Neural cell (in vitro differentiated cells): ENCODE data around the gene TCF12. TPM values are rescaled to one million over a fixed set of nuclear protein-coding genes. Genes with fewer than 3 reads are reported as not detected.

ENCODE experiments used
- H2AFZ ChIP-seq: fragments of 200-600, 300-800 bp; sonication (generic), shearing (Covaris generic); 2 replicates; pipeline ENCODE4 v1.6.0; 2014; ENCODE audit warnings: low read depth, mild to moderate bottlenecking, antibody characterized with exemption, low read length, moderate library complexity
- H3F3A ChIP-seq: fragments of 200-600 bp; shearing (Covaris generic); 2 replicates; pipeline ENCODE4 v1.6.1; 2016; ENCODE audit warnings: mild to moderate bottlenecking, moderate library complexity, mixed read lengths, antibody characterized with exemption, low read length; ENCODE audit not compliant: insufficient read depth, poor library complexity, severe bottlenecking
- H3K27ac ChIP-seq: fragments of 200-600, 300-800 bp; sonication (generic), shearing (Covaris generic); 2 replicates; pipeline ENCODE4 v1.5.1; 2014; ENCODE audit warnings: mild to moderate bottlenecking, low read length, moderate library complexity
- H3K27me3 ChIP-seq: fragments of 300-800, 200-600 bp; sonication (generic), shearing (Covaris generic); 2 replicates; pipeline ENCODE4 v1.6.0; 2014; ENCODE audit warnings: mild to moderate bottlenecking, low read depth, low read length, moderate library complexity; ENCODE audit not compliant: insufficient read depth
- H3K36me3 ChIP-seq: fragments of 300-800, 200-600 bp; sonication (generic), shearing (Covaris generic); 2 replicates; pipeline ENCODE4 v1.5.1; 2014; ENCODE audit warnings: mild to moderate bottlenecking, antibody characterized with exemption, low read length, moderate library complexity; ENCODE audit not compliant: insufficient read depth
- H3K4me2 ChIP-seq: fragments of 300-800, 200-600 bp; sonication (generic), shearing (Covaris generic); 2 replicates; pipeline ENCODE4 v1.6.0; 2014; ENCODE audit warnings: mild to moderate bottlenecking, low read length
- H3K4me3 ChIP-seq: fragments of 300-800, 200-600 bp; sonication (generic), shearing (Covaris generic); 2 replicates; pipeline ENCODE4 v1.5.1; 2014; ENCODE audit warnings: mild to moderate bottlenecking, low read length, moderate library complexity
- H3K79me2 ChIP-seq: fragments of 200-600 bp; shearing (Covaris generic); replicated peaks from 2 replicates; pipeline ENCODE4 v1.6.0; 2014; ENCODE audit warnings: mild to moderate bottlenecking, low read length, moderate library complexity; ENCODE audit not compliant: insufficient read depth
- H3K9ac ChIP-seq: fragments of 300-800, 200-600 bp; sonication (generic), shearing (Covaris generic); 2 replicates; pipeline ENCODE4 v1.6.1; 2016; ENCODE audit warnings: mild to moderate bottlenecking, low read length, mixed read lengths
- H3K9me2 ChIP-seq: fragments of 200-600 bp; shearing (Covaris generic); 2 replicates; pipeline ENCODE4 v1.6.1; 2016; ENCODE audit warnings: mild to moderate bottlenecking, low read length, mixed read lengths; ENCODE audit not compliant: insufficient read depth
- H3K9me3 ChIP-seq: fragments of 200-600, 300-800 bp; sonication (generic), shearing (Covaris generic); 2 replicates; pipeline ENCODE4 v1.6.1; 2016; ENCODE audit warnings: mild to moderate bottlenecking, mixed run types, low read length, moderate library complexity, mixed read lengths
- H4K20me1 ChIP-seq: fragments of 200-600 bp; shearing (Covaris generic); 2 replicates; pipeline ENCODE4 v1.6.1; 2016; ENCODE audit warnings: mild to moderate bottlenecking, mixed run types; ENCODE audit not compliant: insufficient read depth
- CTCF ChIP-seq: fragments of 450-650 bp; IDR thresholded peaks from 2 replicates; pipeline ENCODE4 v1.5.1; 2014; ENCODE audit warnings: antibody characterized with exemption, mild to moderate bottlenecking, moderate library complexity; ENCODE audit not compliant: poor library complexity, severe bottlenecking
- EP300 ChIP-seq: fragments of 450-650 bp; conservative IDR thresholded peaks from 2 replicates; pipeline ENCODE4 v1.6.1; 2014; ENCODE audit warnings: antibody characterized with exemption, mild to moderate bottlenecking, moderate library complexity; ENCODE audit not compliant: poor library complexity, severe bottlenecking
- EZH2 ChIP-seq: fragments of 200-600, 300-800 bp; shearing (Covaris generic), sonication (generic); IDR thresholded peaks from 2 replicates; pipeline ENCODE4 v1.6.1; 2014; ENCODE audit warnings: antibody characterized with exemption, low read length, borderline replicate concordance, mild to moderate bottlenecking; ENCODE audit not compliant: insufficient read depth, poor library complexity, severe bottlenecking
- MXI1 ChIP-seq: fragments of 450-650 bp; conservative IDR thresholded peaks from 2 replicates; pipeline ENCODE4 v1.6.1; 2014; ENCODE audit warnings: antibody characterized with exemption, mild to moderate bottlenecking; ENCODE audit not compliant: poor library complexity, severe bottlenecking
- POLR2AphosphoS5 ChIP-seq: IDR thresholded peaks from 2 replicates; pipeline ENCODE4 v1.6.1; 2012
- RAD21 ChIP-seq: fragments of 450-650 bp; conservative IDR thresholded peaks from 2 replicates; pipeline ENCODE4 v1.6.1; 2014; ENCODE audit warnings: antibody characterized with exemption, mild to moderate bottlenecking, moderate library complexity
- REST ChIP-seq: IDR thresholded peaks from 2 replicates; pipeline ENCODE4 v1.6.1; 2012; ENCODE audit warnings: borderline replicate concordance
- SMC3 ChIP-seq: fragments of 450-650 bp; conservative IDR thresholded peaks from 2 replicates; pipeline ENCODE4 v1.6.1; 2014; ENCODE audit warnings: antibody characterized with exemption, mild to moderate bottlenecking, moderate library complexity; ENCODE audit not compliant: poor library complexity
- TAF1 ChIP-seq: IDR thresholded peaks from 2 replicates; pipeline ENCODE4 v1.6.1; 2012; ENCODE audit warnings: low read depth
- polyA plus RNA-seq: library from polyadenylated mRNA; depleted of rRNA; stranded (reverse); fragments of >200 nt; gene quantifications from 2 replicates; pipeline ENCODE4 v1.2.3, GENCODE V29; 2014

The TCF12 gene
- polyA plus RNA-seq, 1 donor from 2014 or later = 52.7 TPM

DNA sequence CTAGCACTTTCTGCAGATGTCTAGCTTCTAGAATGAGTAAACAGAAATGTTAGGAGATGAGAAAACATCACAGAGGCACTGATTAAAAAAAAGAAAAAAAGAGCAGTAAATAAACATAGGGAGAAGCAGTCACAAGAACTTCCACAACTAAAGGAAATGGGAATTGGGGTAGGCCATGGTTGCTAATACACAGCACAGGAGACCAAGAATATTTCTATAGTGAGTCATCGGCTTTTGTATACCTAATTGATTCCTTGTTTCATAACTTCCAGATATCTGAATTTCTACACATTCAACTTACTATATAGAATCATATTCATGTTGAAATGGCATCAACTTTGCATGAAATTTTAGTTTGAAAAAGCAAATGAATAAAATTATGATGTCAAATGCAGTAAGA, 47.3 kb upstream of the TCF12 start:
- no peak overlapping the region for H3K4me3 ChIP-seq
- H2AFZ ChIP-seq = no peak overlapping the region
- H3K36me3 ChIP-seq = no peaks in the 10 kb centered on the region
- H3F3A ChIP-seq = no peaks in the 10 kb centered on the region
- H3K79me2 ChIP-seq = no peaks in the 10 kb centered on the region
- H3K9me2 ChIP-seq = no peaks in the 10 kb centered on the region
- no peaks in the 10 kb centered on the region for H3K27me3 ChIP-seq
- no peaks in the 10 kb centered on the region for H3K9me3 ChIP-seq
- H3K9ac ChIP-seq = no peak overlapping the region
- H3K4me2 ChIP-seq = no peak overlapping the region
- no peak overlapping the region for H3K27ac ChIP-seq
- no peaks in the 10 kb centered on the region for H4K20me1 ChIP-seq
- TF ChIP-seq SMC3 = no peak
- TF ChIP-seq TAF1 = no peak
- no peak for TF ChIP-seq MXI1
- TF ChIP-seq CTCF = no peak
- no peak for TF ChIP-seq RAD21
- TF ChIP-seq EP300 = no peak
- no peak for TF ChIP-seq EZH2
- no peak for TF ChIP-seq REST
- no peak for TF ChIP-seq POLR2AphosphoS5

DNA sequence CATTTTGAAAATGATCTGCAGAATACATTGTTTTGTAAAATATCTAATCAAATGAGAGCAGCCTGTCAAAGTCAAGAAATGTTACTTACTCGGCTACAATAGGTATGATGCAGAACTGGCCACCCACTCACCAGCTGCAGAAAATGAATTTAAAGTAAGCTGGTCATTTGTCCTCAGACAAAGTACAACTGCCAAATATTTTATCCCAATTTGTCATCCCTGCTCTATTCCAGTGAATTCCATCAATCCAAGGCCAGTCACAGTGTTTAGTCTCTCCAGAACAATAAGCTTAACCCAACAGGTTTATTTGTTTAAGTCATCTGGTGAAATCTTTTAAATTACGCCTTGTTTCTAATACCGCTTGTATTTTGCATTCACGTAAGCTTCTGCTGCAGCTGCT, 46.6 kb upstream of the TCF12 start:
- Histone ChIP-seq H3K9me2 (no peaks in the 10 kb centered on the region), H3K4me2 (no peak overlapping the region), H3K36me3 (no peaks in the 10 kb centered on the region), H3K27ac (no peak overlapping the region), H3K79me2 (no peaks in the 10 kb centered on the region), H3K4me3 (no peak overlapping the region), H3F3A (no peaks in the 10 kb centered on the region), H3K9me3 (no peaks in the 10 kb centered on the region), H3K9ac (no peak overlapping the region), H4K20me1 (no peaks in the 10 kb centered on the region), H2AFZ (no peak overlapping the region), H3K27me3 (no peaks in the 10 kb centered on the region)
- TF ChIP-seq EZH2 = no peak
